Kidney epithelial cell (primary cell): ENCODE data around the gene CYS1. TPM values are rescaled to one million over a fixed set of nuclear protein-coding genes. Genes with fewer than 3 reads are reported as not detected.
"Not testable (repeated sequence)": the region's sequence is repeated elsewhere in the genome, so short reads cannot be mapped to it uniquely, and the experiment has no call there.

Experiments
- DNase-seq: peaks from one replicate; pipeline ENCODE4 v3.0.0-alpha.2; 2010; ENCODE audit warnings: low read depth
- H3K27me3 ChIP-seq: 2 replicates; pipeline ENCODE4 v1.6.0; 2011; ENCODE audit warnings: low read length; ENCODE audit not compliant: control insufficient read depth, insufficient read depth
- H3K36me3 ChIP-seq: 2 replicates; pipeline ENCODE4 v1.5.1; 2011; ENCODE audit warnings: low read length; ENCODE audit not compliant: control insufficient read depth, insufficient read depth
- H3K4me3 ChIP-seq: 2 replicates; pipeline ENCODE4 v1.5.1; 2011; ENCODE audit warnings: low read depth, mild to moderate bottlenecking, control low read depth, low read length
- total RNA-seq: library from RNA; depleted of rRNA; stranded (reverse); fragments of >200 nt; gene quantifications from 2 replicates; pipeline ENCODE4 v1.2.3, GENCODE V29; 2015
- TF ChIP-seq, protein P1 (sequence below): IDR thresholded peaks from 2 replicates; pipeline ENCODE4 v1.5.1; 2011; ENCODE audit warnings: mild to moderate bottlenecking, moderate library complexity, low read length, control low read depth, inconsistent platforms; ENCODE audit not compliant: insufficient read depth, poor library complexity, severe bottlenecking

Gene CYS1
- total RNA-seq, 1 donor from 2014 or later: 12.2 TPM

DNA sequence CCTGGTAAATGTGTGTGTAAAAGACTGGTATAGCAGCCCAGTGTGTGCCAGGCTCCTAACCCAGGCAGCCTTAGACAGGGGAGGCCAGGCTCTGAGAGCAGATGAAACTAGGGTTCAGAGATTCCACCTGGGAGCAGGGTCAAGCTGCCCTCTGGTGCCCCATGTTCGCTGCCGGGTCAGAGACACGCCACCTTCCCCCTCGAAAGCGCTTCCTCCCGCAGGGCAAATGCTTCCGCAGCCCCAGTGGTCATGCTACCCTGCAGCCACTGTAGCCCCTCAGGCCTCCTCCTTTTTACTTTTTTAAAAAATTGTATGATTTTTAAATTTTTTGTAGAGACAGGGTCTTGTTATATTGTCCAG lies 47.5 kb downstream of the CYS1 start:
- TF ChIP-seq, protein P1, sequence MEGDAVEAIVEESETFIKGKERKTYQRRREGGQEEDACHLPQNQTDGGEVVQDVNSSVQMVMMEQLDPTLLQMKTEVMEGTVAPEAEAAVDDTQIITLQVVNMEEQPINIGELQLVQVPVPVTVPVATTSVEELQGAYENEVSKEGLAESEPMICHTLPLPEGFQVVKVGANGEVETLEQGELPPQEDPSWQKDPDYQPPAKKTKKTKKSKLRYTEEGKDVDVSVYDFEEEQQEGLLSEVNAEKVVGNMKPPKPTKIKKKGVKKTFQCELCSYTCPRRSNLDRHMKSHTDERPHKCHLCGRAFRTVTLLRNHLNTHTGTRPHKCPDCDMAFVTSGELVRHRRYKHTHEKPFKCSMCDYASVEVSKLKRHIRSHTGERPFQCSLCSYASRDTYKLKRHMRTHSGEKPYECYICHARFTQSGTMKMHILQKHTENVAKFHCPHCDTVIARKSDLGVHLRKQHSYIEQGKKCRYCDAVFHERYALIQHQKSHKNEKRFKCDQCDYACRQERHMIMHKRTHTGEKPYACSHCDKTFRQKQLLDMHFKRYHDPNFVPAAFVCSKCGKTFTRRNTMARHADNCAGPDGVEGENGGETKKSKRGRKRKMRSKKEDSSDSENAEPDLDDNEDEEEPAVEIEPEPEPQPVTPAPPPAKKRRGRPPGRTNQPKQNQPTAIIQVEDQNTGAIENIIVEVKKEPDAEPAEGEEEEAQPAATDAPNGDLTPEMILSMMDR: no peak
- no peak for DNase-seq
- Histone ChIP-seq H3K36me3 (no peaks in the 10 kb centered on the region), H3K4me3 (no peak overlapping the region), H3K27me3 (no peaks in the 10 kb centered on the region)

DNA sequence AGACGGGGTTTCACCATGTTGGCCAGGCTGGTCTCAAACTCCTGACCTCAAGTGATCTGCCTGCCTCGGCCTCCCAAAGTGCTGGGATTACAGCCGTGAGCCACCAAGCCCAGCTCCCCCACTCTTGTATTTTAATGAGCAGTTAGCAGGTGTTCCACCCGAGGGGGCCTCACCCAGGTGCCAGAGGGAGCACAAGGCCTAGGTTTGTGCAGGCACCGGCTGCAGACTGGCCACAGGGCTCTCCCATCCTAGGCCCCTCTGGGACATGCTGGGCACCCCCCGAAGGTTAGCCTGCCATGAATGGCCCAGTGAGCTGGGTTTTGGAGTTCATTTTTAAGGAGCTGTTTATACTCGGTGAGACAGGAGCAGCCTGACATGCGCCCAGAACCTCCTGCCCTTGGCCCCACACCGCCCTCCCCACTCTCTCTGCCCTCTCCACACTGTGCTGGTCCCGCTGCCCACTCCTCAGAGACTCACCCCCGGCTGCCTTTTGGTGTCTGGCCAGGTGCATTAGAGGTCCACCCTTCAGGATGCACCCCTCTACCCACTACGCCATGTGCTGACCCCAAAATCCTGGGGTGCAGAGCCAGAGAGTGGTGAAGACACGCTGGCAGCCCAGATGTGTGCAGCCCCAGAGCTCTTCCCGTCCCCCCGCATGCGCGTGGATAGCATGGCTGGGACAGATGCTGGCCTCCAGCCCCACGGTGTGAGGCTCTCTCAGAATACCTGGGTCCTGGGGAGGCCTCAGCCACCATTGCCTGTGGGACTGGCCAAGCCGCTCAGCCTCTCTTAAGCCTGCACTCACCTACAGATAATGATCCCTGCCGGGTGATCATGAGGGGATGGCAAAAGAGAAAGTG lies 48.1 kb downstream of the CYS1 start:
- H3K27me3 ChIP-seq: no peaks in the 10 kb centered on the region
- no peak for DNase-seq
- no peaks in the 10 kb centered on the region for H3K36me3 ChIP-seq
- TF ChIP-seq, protein P1: no peak
- H3K4me3 ChIP-seq: no peak overlapping the region

DNA sequence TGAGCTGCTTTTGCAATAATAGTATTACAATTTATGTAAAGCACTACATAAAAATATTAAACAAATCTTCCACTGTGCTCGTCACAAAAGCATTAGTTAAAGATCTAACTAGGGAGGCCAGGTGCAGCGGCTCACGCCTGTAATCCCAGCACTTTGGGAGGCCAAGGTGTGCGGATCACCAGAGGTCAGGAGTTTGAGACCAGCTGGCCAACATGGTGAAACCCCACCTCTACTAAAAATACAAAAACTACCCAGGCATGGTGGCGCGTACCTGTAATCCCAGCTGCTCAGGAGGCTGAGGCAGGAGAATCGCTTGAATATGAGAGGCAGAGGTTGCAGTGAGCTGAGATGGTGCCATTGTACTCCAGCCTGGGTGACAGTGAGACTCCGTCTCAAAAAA lies 49.4 kb downstream of the CYS1 start:
- H3K27me3 ChIP-seq, DNase-seq, H3K4me3 ChIP-seq, H3K36me3 ChIP-seq: not testable (repeated sequence)

DNA sequence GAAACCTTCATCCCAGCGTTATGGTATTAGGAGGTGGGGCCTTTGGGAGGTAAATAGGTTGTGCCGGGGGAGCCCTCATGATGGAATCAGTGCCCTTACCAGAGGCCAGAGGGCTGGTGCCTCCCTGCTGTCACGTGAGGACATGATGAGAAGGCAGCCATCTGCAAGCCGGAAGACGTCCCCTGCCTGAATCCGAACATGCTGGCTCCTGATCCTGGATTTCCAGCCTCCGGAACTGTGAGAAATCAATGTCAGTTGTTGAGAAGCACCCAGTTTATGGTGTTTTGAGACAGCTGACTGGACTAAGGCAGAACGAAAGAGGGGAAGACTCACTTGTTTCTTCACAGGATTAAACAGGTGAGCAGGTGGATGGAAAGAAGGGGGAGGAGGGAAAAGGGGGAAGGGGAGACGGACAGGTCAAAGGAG lies 49.9 kb downstream of the CYS1 start:
- Histone ChIP-seq H3K27me3 (no peaks in the 10 kb centered on the region), H3K4me3 (no peak overlapping the region), H3K36me3 (no peaks in the 10 kb centered on the region)
- TF ChIP-seq, protein P1: no peak
- no peak for DNase-seq

DNA sequence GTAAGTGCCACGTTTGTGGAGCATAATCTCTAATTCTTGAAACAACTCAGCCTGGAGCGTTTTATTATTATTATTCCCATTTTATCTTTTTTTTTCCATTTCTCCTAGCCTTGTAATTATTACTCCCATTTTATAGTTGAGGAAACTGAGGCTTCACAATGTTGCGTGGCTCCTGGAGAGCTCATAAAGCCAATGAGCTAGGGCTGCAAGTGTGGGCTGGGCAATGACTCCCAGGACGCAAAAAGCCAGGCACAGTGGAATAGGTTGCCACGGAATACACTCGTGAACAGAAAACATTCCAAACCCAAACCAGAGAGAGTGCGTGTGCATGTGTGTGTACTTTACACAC lies 50.4 kb downstream of the CYS1 start:
- TF ChIP-seq, protein P1: no peak
- no peak for DNase-seq
- no peaks in the 10 kb centered on the region for H3K36me3 ChIP-seq
- H3K4me3 ChIP-seq: no peak overlapping the region
- H3K27me3 ChIP-seq: no peaks in the 10 kb centered on the region

DNA sequence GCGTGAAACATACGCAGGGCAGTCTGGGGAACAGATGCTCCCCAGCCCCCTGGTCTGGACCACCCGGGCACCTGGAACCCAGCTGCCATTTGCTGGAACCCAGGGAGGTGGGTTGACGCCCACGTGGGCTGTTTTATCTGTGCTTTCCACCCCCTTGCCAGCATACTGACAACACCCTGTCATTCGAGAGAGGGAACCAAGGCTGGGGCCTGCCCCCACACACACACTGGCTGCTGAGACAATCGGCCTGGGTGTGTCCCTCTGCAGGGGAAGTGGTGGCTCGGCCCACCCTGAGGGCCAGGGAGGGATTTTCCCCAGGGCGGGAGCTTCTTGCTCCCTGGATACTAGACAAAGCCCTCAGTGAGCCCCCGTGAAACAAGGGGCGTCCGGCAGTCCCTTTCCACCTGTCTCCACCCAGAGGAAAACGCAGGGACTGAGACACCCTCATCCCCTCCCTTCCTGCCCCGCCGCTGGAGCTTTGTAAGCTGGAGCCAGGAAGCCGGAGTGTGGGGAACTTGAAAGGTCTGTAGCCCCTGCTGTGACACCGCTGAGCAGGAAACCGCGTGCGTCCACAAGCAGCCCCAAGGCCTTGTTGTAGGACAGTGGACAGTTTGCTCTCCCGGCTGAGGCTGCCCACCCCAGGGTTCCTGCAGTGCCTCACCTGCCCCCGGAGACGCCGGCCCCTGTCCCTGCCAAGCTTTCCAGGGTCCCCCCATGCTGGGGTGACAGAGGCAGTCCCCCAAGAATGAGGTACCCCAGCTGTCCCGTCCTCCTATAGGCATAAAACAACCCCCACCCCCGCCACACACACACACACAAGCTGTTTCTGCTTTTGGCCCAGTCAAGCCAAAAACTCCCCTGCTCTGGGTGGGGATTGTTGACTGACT lies 51.0 kb downstream of the CYS1 start:
- no peak for DNase-seq
- TF ChIP-seq, protein P1: no peak
- H3K4me3 ChIP-seq: no peak overlapping the region

More for the DNA sequence above, 51.0 kb downstream of the CYS1 start:
- no peaks in the 10 kb centered on the region for H3K36me3 ChIP-seq
- no peaks in the 10 kb centered on the region for H3K27me3 ChIP-seq
